HG02973 (cell line): ENCODE measurements around the gene IGFBP4.

ENCODE experiments used
- ATAC-seq: cut with Tn5 transposase; IDR thresholded peaks from one replicate; pipeline ENCODE4 v1.9.1; 2021; ENCODE audit warnings: moderate library complexity; ENCODE audit not compliant: unreplicated experiment

IGFBP4 gene

GRCh38 chr17:40486522-40487370 is 43.5 kb downstream of the IGFBP4 start:
- no peak for ATAC-seq

DNA sequence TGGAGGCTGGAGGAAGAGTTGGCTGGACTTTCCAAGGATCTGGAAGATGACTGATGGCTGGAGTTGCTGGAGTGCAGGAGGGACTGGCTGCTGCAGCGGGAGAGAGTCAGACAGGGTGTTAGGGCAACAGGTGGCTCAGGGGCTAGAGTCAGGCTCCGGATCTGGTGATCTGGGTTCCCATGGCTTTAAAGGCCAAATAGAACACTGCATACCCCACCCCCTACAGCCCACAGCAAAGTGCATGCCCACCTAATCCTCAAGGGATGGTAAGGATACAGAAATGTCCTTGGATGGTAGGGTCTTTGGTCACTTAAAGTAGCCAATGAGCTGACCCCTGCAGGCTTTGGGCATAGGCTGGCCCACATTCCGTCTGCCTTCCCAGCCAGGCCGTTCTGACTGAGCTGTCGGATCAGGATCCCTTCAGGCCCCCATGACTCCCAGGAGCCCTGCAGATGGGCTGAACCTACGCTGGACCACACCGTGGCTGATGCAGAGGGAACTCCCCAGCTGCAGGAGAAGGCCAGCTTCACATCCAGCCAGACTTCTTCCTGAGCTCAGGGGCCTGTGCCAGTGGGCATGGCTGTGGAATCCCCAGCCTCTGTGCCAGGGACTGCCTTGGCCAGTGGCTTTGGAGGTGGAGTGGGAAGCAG is 44.2 kb downstream of the IGFBP4 start:
- no peak for ATAC-seq

GRCh38 chr17:40490289-40490853 is 47.1 kb downstream of the IGFBP4 start:
- ATAC-seq: no peak

- no peak for ATAC-seq
These were observed 47.7 kb downstream of the IGFBP4 start for GRCh38 chr17:40490982-40491381.

DNA sequence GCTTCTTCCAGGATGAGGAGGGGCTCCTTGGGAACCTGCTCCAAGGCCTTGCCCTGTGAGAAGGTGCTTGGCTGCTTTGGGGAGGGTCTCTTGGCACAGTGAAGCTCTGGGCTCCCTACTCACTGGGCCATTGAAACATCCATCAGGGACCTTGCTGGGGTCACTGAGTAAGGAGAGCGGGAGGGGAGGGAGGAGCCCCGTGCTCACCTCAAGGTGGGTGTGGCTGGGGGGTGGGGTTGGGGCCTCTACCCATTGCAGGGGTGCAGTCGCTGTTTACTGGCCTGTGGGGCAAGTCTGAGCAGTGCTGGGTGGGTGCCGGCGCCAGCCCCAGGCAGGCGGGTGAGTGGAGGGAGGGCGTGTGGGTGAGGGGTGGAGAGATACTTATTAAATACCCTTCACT is 48.2 kb downstream of the IGFBP4 start:
- ATAC-seq: no peak

DNA sequence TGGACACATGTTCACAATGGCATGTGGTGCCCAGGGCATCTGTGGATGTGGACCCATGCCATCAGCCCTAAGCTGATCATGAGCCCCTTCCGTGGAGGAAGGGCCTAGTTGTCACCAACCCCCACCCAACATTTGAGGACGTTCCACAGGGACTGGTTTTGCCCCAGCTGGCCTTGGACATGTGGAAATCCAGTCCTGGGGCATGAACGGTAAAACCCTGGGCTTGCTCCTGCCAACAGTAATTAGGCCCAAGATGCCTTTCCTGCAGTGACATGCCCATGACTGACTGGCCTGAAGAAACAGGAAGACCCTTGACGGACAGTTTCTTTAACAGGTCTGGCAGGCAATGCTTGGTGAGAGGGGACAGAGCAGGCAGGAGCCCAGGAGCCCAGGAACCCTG is 50.4 kb downstream of the IGFBP4 start:
- no peak for ATAC-seq

- ATAC-seq: no peak
These were observed 51.9 kb downstream of the IGFBP4 start for GRCh38 chr17:40495140-40495539.

- no peak for ATAC-seq
These were observed 52.9 kb downstream of the IGFBP4 start for GRCh38 chr17:40496170-40496569.

DNA sequence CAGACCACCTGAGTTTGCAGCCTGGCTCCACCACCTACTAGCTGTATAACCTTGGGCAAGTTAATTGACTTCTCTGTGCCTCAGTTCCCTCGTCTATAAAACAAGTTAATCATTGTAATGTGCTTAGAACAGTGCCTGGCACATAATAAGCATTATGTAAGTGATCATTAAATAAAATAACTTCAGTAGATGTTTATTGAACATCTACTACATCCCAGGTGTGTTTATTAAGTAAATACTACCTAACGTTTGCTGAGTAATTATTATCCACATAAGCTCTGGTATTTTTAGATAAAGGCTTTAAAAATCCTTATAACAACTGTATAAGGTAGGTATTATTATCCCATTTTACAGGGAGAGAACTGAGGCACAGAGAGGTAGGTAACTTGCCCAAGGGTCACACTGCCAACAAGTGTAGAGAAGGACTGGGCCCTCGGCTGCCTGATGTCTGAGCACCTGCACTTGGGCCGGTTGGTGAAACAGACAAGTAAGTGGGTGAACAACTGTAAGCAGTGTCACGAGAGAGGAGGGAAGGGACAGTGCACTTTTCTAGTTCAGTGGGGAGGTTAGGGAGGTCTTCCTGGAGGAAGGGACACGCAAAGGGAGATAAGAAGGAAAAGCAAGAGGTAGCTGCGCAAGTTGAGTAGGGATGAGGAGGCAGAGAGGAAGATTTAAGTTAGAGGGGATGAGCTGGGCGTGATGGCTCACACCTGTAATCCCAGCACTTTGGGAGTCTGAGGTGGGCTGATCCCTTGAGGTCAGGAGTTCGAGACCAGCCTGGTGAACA is 53.6 kb downstream of the IGFBP4 start:
- ATAC-seq: no peak

DNA sequence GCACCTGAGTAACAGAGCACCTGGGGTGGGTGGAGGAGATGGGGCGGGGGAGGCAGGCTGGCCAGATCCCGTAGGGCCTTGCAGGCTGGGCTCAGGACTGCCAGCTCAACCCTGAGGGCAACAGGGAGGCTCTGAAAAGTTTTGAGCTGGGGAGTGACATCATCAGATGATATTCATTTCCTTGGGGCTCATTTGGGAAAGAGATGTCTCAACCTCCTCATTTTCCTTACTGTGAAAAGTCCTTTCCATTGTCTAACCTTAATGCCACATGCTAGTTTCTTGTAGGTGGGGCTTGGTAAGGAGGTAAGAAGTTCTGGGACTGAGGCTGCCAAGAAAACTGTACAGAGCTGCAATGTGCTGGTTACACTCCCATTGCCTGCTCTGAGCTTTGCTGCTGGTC is 54.4 kb downstream of the IGFBP4 start:
- no peak for ATAC-seq

GRCh38 chr17:40498281-40499084 is 55.2 kb downstream of the IGFBP4 start:
- ATAC-seq: no peak

DNA sequence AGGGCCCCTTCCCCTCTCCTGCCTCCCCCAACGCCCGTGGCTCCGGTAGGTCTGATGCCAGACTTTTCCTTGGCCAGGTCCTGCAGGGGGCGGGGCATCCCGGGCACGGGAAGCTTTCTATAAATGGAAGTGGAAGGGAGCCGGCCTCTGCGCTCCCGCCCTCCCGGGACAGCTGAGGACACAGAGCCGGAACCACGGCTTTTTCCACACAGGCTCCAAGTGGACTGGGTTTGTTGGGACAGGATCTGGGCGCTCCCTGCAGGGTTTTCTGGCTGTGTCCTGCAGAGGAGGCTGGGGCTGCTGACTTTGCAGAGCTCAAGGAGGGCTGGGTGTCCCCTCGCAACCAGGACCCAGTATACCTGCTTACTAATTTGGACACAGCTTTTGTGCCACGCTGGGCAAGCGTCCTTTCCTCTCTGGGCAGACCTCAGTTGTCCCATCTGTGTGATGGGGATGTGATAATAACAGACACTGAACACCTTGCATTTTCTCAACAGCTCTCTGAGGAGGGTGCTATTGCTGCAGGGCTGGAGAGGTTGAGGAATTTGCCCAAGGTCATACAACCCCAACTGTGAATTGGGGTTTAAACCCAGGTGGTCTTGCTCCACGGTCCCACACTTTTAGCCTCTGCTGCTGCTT is 56.4 kb downstream of the IGFBP4 start:
- no peak for ATAC-seq

- ATAC-seq: no peak
These were observed 56.9 kb downstream of the IGFBP4 start for GRCh38 chr17:40500190-40500589.

- ATAC-seq: no peak
These were observed 57.5 kb downstream of the IGFBP4 start for GRCh38 chr17:40500709-40501108.

DNA sequence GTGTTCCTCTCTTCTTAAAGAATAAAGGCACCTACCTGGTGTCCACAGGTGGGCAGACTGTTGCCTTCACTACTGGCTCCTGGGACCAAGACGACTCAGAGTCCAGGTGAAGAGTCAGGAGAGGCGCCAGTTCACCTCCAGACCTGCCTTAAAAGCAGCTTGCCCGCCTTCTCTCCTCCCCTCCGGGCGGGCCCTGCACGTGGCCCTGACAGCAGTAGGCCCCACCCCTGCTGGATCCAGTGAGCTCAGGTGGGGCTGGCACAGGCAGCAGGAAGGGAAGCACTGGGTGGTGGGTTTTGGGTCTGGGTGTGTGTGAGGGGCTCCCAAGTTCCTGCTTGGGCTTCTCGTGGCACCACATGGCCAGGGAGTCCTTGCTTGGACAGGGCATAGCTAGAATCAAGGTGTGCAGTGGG is 58.3 kb downstream of the IGFBP4 start, which contains the start of gene TNS4:
TNS4 (minus strand) TSS at position 125 of the 413 bp plus-strand sequence. CDS start 5,198 bp downstream, outside the sequence.
- ATAC-seq: no peak

DNA sequence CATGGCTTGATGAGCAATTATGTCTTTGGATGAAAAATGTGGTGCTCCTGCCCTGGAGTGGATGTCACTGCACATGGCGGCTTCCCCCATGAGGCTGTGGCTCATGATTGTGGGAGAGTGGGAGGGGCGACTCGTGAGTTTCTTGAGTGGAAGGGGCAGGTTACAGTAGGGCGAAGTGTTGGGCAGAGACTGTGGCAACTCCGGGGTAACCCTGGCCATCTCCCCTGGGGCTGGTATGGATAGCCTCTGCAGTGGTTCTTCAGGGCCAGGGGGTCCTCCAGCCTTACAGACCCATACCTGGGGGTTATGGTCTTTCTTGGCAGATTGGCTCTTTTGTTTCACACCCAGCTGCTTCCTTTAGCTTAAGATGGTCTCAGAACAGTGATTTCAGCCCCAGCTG is 59.5 kb downstream of the IGFBP4 start:
- ATAC-seq: no peak

DNA sequence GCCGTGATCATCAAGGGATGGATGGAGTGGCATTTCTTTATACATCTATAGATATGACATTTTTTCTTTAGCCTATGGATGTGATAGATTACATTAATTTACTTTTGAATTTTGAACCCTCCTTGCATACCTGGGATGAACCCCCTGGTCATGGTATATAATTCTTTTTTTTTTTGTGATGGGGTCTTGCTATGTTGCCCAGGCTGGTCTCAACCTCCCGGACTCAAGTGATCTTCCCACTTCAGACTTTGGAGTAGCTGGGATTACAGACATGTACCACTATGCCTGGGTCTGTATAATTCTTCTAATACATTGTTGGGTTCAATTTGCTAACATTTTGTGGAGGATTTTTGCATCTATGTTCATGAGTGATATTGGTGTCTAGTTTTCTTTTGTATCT is 59.9 kb downstream of the IGFBP4 start:
- ATAC-seq: no peak

- no peak for ATAC-seq
These were observed 63.5 kb downstream of the IGFBP4 start for GRCh38 chr17:40506786-40507185.
